Measurements from ENCODE around the gene PSMB1.

Gene PSMB1

GRCh38 chr6:170552765-170553533 is at the start of gene PSMB1:
Gene PSMB1, minus strand, starts transcription at chr6:170553307. Its CDS starts 65 bp downstream, at chr6:170553242.
- peak; percentile 91 for DNase-seq

GRCh38 chr6:170597278-170597677 is 44.2 kb upstream of the PSMB1 start:
- DNase-seq, result no peak

DNA sequence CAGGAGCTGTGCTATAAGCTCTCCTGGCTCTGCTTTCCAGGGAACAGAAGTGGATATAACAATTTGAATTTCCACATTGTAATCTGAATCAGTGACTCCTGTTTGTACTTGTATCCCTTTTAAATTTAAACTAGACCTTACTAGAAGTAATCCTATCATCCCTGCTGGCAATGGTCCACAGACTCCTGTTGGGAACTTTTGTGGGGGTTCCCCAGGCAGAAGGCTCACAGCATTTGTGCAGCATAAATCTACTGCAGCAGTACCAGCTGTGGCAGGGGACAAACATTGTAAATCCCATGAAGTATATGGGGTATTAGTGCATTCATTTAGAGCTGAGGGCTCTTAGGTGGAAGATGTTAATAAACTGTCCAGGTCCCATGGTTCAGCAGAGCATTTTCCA is 43.3 kb upstream of the PSMB1 start:
- no peak for DNase-seq

GRCh38 chr6:170590725-170591124 is 37.6 kb upstream of the PSMB1 start:
- no peak for DNase-seq

DNA sequence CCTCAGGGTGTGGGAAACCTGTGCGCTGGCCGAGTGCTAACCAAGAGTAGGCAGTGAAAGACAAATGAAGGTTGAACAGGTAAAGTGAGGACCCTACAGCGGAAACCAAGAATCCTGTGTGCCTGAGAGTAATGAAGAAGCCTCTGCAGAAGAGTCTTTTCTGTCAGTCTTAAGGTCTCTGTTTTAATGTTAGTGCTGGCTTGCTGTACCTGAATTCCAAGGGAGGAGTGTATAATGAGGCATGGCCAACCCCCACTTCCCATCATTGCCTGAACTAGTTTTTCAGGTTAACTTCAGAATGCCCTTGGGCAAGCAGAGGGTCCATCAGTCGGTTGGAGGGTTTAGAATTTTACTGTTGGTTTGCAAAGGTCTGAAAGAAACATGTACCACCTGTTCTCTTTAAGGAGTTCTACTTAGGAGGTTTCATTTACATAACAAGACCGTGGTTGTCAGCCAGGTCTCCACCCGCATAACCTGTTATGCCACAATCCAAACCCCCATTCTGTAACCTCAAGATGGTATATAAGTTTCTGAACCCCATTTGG is 31.9 kb upstream of the PSMB1 start:
- no peak for DNase-seq

GRCh38 chr6:170584181-170584953 is 31.3 kb upstream of the PSMB1 start, which contains the start of gene PDCD2:
Gene PDCD2, minus strand, starts transcription at chr6:170584637. Its CDS starts 56 bp downstream, at chr6:170584581.
- DNase-seq, result peak; percentile 96

GRCh38 chr6:170583756-170584180 is 30.7 kb upstream of the PSMB1 start:
- no peak for DNase-seq

DNA sequence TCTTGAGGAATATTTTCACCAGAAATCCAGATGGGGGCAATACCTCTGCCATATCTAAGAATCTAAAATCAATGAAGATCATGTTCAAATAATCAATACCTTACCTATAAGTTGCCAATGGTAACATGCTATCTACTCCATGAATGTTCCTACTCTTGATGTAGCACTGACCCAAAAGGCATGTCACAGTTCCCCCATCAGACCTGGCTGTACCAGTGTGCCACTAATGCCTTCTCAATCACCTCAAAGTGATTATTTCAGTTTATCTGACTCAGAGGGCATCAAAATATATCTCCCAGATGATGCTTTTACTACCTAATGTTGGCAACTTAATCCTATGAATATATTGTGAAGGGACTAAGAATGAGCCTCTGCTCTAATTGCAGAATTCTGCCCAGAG is 25.8 kb upstream of the PSMB1 start:
- DNase-seq, result no peak

GRCh38 chr6:170575250-170575649 is 22.1 kb upstream of the PSMB1 start:
- no peak for DNase-seq

DNA sequence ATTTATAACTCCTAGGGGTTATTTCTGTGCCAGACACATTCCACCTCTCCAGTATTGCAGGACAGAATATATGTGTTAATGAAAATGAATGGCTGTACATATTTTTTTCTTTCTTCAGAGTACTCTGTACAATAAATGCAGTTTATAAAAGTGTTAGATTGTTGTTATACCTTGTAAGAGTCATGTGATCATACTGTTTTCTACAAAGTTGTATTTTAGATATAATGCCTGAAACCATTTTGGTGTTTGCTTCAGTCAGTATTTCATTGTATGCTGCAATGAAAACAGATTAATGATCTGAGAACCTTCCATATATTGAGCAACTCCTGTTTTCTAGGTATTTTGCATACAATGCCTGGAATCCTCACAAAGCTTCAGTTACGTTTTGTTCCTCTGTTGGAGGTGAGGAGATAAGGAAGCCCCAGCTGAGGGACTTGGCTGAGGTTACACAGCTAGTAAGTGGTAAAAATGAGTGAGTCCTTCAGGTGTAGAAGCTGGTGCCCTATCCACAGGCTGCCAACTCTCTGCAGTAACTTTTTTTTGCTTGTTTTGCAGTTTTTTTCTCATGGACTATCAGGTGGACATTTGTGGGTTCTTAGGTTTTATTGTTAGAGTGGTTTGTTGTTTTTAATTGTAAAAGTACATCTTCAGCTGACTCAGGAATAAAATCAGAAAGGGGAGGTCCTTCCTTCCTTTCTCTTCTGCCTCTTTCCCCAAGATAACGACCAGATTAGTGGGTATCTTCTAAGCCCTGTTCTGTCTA is 19.8 kb upstream of the PSMB1 start:
- no peak for DNase-seq

DNA sequence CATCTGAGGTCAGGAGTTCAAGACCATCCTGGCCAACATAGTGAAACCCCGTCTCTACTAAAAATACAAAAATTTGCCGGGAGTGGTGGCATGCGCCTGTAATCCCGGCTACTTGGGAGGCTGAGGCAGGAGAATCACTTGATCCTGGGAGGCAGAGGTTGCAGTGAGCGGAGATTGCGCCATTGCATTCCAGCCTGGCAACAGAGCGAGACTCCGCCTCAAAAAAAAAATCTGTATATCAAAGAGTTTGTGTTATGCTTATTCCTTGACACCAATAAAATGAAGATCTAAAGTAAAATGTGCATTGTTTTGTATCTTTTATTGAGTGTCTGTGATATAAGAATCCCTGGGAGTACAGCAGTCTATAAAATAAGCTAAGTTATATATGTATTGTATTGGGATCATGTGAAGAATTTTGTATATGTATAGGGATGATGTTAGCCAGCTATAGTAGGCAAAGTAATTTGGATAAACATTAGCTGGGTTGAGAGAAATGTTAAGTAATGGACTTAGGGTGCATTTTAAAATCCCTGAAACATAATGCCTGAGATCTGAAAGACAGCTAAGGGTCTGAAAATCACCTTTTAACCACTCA is 11.9 kb upstream of the PSMB1 start:
- DNase-seq, result no peak

DNA sequence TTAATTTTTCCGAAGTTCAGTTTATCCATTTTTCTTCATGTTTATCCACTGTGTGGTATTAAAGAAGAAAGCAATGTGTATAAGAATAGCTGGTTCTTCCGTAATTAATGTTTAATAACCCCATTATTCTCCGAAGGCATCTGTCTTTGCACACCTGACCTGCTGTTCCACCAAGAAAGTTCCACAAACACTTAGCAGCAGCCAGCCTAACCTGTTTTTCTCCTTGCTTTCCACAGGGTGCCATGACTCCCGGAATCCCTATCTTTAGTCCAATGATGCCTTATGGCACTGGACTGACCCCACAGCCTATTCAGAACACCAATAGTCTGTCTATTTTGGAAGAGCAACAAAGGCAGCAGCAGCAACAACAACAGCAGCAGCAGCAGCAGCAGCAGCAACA is 8.4 kb upstream of the PSMB1 start:
- DNase-seq, result no peak

GRCh38 chr6:170555305-170555704 is 2.2 kb upstream of the PSMB1 start:
- DNase-seq, result no peak

DNA sequence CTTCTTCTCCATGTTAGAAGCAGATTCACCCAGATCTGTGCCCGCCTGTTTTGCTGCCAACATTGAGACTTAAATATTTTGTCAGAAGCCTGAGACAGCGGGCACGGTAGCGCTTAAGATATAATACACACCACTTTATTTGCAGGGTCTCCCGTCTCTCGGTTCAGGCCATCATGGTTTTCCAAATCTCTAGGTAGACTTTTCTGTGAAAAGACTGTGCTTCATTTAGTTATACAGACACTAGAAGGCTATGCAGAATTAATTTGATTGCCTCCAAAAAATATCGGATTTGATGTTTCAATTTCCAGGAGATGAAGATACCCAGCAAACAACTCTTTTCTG is 1.7 kb upstream of the PSMB1 start:
- DNase-seq, result no peak

DNA sequence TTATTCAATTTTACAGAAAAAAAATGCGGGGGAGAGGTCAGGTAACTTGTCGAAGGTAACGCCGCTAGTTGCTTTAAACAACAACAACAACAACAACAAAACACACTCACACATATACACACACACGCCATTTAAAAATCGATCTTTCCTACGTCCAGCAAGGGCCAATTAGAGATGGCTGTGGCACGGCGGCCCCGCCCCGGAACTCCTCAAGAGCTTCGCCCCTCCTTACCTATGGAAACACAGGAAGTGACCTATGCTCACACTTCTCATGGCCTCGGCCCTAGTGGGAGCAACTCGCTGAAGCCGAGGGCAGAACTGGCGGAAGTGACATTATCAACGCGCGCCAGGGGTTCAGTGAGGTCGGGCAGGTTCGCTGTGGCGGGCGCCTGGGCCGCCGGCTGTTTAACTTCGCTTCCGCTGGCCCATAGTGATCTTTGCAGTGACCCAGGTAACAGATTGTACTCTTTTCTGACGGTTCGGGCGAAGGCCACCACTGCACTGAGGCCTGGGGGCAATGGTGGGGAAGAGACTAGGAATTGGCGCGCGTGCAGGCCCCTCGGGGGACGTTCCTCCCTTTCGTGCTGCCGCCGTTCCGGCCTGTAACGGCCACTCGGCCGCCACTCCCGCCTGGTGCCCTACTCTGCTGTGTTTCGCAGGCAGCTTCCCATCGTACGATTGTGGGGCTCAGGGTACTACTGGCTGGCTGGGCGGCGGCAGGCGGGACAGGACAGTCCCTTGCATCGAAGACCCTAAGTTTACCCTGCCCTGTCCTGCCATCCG is 1.1 kb upstream of the PSMB1 start, which contains the start of gene TBP:
TSS of gene TBP (plus strand) at position 357 of the 783 bp plus-strand sequence. CDS start 2,661 bp downstream, outside the sequence.
- DNase-seq, result peak; percentile 97

DNA sequence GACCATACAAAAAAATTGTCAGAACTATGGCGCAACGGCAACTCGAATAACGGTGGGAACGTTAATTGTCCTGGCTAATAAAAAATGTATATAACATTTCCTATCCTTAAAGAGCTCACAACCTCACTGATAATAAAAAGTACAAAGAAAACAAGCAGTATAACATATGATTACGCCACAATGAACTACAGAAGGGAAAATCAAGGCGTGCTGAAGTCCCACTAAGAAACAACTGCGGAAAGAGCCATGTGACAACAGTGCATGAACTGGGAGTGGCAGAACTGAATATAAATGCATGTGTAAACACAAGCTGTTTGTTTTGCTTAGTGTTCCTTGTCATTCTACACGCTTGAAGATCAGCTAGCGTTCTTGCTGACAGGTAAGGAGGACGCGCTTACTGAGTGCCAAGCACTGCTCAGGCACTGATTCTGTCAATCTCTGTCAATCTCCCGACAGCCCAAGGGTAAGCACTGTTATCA is 466 bp upstream of the PSMB1 start:
- DNase-seq, result no peak

- no peak for DNase-seq
Measured at GRCh38 chr6:170545405-170545804, 7.7 kb downstream of the PSMB1 start.

- DNase-seq, result no peak
Measured at GRCh38 chr6:170542031-170542719, 10.9 kb downstream of the PSMB1 start.

GRCh38 chr6:170537329-170537728 is 15.8 kb downstream of the PSMB1 start:
- no peak for DNase-seq

DNA sequence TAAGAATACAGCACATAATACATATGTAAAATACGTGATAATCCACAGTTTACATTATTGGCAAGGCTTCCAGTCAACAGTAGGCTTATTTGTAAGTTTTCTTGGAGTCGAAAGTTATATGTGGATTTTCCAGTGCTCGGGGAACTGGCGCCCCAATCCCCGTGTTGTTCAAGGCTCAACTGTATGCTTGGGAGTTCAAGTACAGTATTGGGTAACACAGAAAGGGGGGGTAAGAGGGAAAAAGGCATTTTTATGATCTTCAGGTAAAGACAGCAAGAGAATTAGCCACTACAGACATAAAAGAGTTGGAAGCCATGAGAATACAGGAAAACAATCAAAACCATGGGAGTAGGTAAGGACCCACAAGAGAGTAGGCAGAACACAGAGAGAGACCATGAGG is 16.4 kb downstream of the PSMB1 start:
- DNase-seq, result no peak

DNA sequence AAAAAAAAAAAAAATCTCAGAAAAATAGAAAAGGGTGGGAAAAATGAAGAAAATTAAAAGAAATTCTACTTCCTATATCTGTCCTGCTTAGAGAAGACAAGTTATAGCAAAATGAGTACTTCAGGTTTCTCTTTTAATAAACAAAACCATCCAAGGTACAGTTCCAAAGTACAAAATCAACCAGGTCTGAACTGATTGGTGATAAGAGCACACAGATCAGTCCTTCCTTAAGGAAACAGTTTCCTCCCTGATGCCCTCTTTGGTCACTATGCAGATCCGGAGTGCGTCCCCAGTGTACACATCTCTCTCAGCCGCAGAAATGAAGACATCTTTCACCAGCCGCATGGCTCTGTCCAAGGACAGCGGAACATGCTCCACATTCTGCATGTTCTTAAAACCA is 18.1 kb downstream of the PSMB1 start:
- DNase-seq, result no peak
